ENCODE data around the gene CD200R1. TPM values are rescaled to one million over a fixed set of nuclear protein-coding genes. Genes with fewer than 3 reads are reported as not detected.

Gene CD200R1
- polyA plus RNA-seq (2013, experiment 1 of 2) = 0.07 TPM
- 0.07 TPM for polyA plus RNA-seq (2013, experiment 2 of 2)

- Histone ChIP-seq H3K79me1 (ENCODE audit: low read length) (no peaks in the 10 kb centered on the region), H3K27me3 (ENCODE audit: insufficient read depth, low read length, poor library complexity) (no peaks in the 10 kb centered on the region), H3K18ac (ENCODE audit: low read length) (no peak within 1 kb of the TSS), H4K5ac (ENCODE audit: low read length) (no peak within 1 kb of the TSS), H3K4me1 (ENCODE audit: control insufficient read depth, low read depth, low read length) (no peaks in the 10 kb centered on the region), H3K4me2 (ENCODE audit: low read length) (no peak within 1 kb of the TSS), H3K36me3 (ENCODE audit: control insufficient read depth, insufficient read depth, low read length) (no peaks in the 10 kb centered on the region), H3K4me3 (ENCODE audit: low read length) (no peak within 1 kb of the TSS), H2BK120ac (ENCODE audit: low read depth, low read length) (no peak within 1 kb of the TSS), H2BK15ac (replicated peaks; ENCODE audit: low read depth) (no peak within 1 kb of the TSS), H3K79me2 (ENCODE audit: control insufficient read depth, insufficient read depth, low read length) (no peaks in the 10 kb centered on the region), H3K27ac (ENCODE audit: low read depth, low read length) (no peak within 1 kb of the TSS), H2BK5ac (ENCODE audit: low read length) (no peak within 1 kb of the TSS), H3K4ac (ENCODE audit: low read depth, low read length) (no peak within 1 kb of the TSS), H3K56ac (ENCODE audit: low read length) (no peak within 1 kb of the TSS), H3K23ac (ENCODE audit: low read length) (no peak within 1 kb of the TSS), H2AK5ac (ENCODE audit: low read length) (no peak within 1 kb of the TSS), H4K8ac (ENCODE audit: low read depth, low read length) (no peak within 1 kb of the TSS), H3K9ac (ENCODE audit: low read length) (no peak within 1 kb of the TSS)
- WGBS (ENCODE audit: extremely low coverage, insufficient coverage, low lambda C conversion rate) = no CpG with 5 or more reads among the region's 5 CpGs
- DNase-seq = no peak
These were observed at the start of gene CD200R1 for GRCh38 chr3:112974894-112975293. TSS of gene CD200R1 (minus strand) at chr3:112975103. CDS start at chr3:112974857, 246 bp downstream.

- Histone ChIP-seq H3K18ac (ENCODE audit: low read length) (no peak overlapping the region), H3K27me3 (ENCODE audit: insufficient read depth, low read length, poor library complexity) (no peaks in the 10 kb centered on the region), H3K56ac (ENCODE audit: low read length) (no peak overlapping the region), H2AK5ac (ENCODE audit: low read length) (no peak overlapping the region), H2BK5ac (ENCODE audit: low read length) (no peak overlapping the region), H3K4me3 (ENCODE audit: low read length) (no peak overlapping the region), H3K79me1 (ENCODE audit: low read length) (peaks cover 9% of the 10 kb centered on the region), H3K23ac (ENCODE audit: low read length) (no peak overlapping the region), H2BK120ac (ENCODE audit: low read depth, low read length) (no peak overlapping the region), H3K4me1 (ENCODE audit: control insufficient read depth, low read depth, low read length) (peaks cover 2% of the 10 kb centered on the region), H3K9ac (ENCODE audit: low read length) (no peak overlapping the region), H3K4ac (ENCODE audit: low read depth, low read length) (no peak overlapping the region), H4K8ac (ENCODE audit: low read depth, low read length) (no peak overlapping the region), H3K79me2 (ENCODE audit: control insufficient read depth, insufficient read depth, low read length) (peaks cover 21% of the 10 kb centered on the region), H4K5ac (ENCODE audit: low read length) (no peak overlapping the region), H3K36me3 (ENCODE audit: control insufficient read depth, insufficient read depth, low read length) (peaks cover 2% of the 10 kb centered on the region), H3K27ac (ENCODE audit: low read depth, low read length) (no peak overlapping the region), H2BK15ac (replicated peaks; ENCODE audit: low read depth) (no peak overlapping the region), H3K4me2 (ENCODE audit: low read length) (no peak overlapping the region)
- no CpG with 5 or more reads among the region's 2 CpGs for WGBS (ENCODE audit: extremely low coverage, insufficient coverage, low lambda C conversion rate)
- DNase-seq = no peak
These were observed 46.6 kb upstream of the CD200R1 start for GRCh38 chr3:113021471-113021870.

DNA sequence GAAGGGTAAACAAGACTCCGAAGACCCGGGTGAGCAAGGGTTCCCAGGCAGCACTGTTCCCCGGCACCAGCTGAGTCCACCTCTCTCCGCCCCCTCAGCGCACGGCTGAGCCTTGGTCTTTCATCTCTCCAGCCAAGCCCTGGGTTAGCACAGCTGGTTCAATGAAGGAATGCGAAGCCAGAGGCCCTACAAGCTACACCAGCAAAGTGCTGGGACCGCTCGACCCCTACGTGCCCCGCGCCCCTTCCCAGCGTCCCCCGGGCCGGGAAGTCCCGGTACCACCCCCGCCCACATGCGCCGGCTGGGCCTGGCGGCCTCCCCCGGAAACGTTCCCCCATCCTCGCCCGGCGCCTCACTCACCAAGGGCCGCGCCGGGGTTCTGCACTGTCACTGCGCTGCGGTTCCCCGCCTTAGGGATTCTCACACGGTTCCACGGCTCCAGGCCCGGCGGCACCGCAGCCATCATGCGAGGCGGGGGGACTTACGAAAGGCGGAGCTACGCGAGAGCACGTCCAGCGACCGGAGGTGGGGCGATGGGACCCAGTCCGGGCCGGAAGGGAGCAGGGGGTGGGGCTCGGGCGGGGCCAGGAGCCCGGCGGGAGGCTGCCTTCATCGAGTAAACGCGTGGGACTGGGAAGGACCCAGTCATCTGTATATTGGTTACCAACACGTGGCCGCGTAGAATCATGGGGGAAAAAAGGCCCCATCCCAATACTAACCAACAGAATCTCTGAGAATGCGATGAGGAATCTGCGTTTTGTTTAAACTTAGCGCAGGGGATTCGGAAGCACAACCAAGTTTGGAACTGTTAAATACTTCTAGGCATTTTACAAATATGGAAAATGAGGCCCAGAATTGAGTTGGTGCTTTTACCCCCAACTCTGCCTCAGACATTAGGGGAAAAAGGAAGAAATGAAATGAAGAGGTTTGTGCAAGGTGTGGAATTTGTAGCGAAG lies 44.6 kb upstream of the CD200R1 start:
- Histone ChIP-seq H3K27ac (ENCODE audit: low read depth, low read length) (peak overlapping the region; percentile 97), H3K4ac (ENCODE audit: low read depth, low read length) (no peak overlapping the region), H3K27me3 (ENCODE audit: insufficient read depth, low read length, poor library complexity) (no peaks in the 10 kb centered on the region), H2BK120ac (ENCODE audit: low read depth, low read length) (no peak overlapping the region), H3K36me3 (ENCODE audit: control insufficient read depth, insufficient read depth, low read length) (peaks cover 3% of the 10 kb centered on the region), H3K79me2 (ENCODE audit: control insufficient read depth, insufficient read depth, low read length) (peaks cover 29% of the 10 kb centered on the region), H3K23ac (ENCODE audit: low read length) (peak overlapping the region; percentile 29), H3K4me1 (ENCODE audit: control insufficient read depth, low read depth, low read length) (peaks cover 2% of the 10 kb centered on the region), H3K9ac (ENCODE audit: low read length) (peak overlapping the region; percentile 96), H3K56ac (ENCODE audit: low read length) (peak overlapping the region; percentile 99), H3K4me2 (ENCODE audit: low read length) (peak overlapping the region; percentile 94), H2BK15ac (replicated peaks; ENCODE audit: low read depth) (no peak overlapping the region), H2AK5ac (ENCODE audit: low read length) (no peak overlapping the region), H4K8ac (ENCODE audit: low read depth, low read length) (peak overlapping the region; percentile 98), H2BK5ac (ENCODE audit: low read length) (no peak overlapping the region), H3K79me1 (ENCODE audit: low read length) (peaks cover 11% of the 10 kb centered on the region), H3K4me3 (ENCODE audit: low read length) (peak overlapping the region; percentile 91), H4K5ac (ENCODE audit: low read length) (peak overlapping the region; percentile 62), H3K18ac (ENCODE audit: low read length) (peak overlapping the region; percentile 25)
- no CpG with 5 or more reads among the region's 63 CpGs for WGBS (ENCODE audit: extremely low coverage, insufficient coverage, low lambda C conversion rate)
- peak; percentile 97 for DNase-seq

- H2BK5ac ChIP-seq (ENCODE audit: low read length) = no peak overlapping the region
- no peak overlapping the region for H4K5ac ChIP-seq (ENCODE audit: low read length)
- peak overlapping the region; percentile 76 for H2AK5ac ChIP-seq (ENCODE audit: low read length)
- H3K18ac ChIP-seq (ENCODE audit: low read length) = peak overlapping the region; percentile 6
- no peak overlapping the region for H4K8ac ChIP-seq (ENCODE audit: low read depth, low read length)
- no peaks in the 10 kb centered on the region for H3K27me3 ChIP-seq (ENCODE audit: insufficient read depth, low read length, poor library complexity)
- DNase-seq = no peak
- H3K23ac ChIP-seq (ENCODE audit: low read length) = peak overlapping the region; percentile 69
- peak overlapping the region; percentile 94 for H3K4me2 ChIP-seq (ENCODE audit: low read length)
- peak overlapping the region; percentile 99 for H3K56ac ChIP-seq (ENCODE audit: low read length)
- H3K27ac ChIP-seq (ENCODE audit: low read depth, low read length) = peak overlapping the region; percentile 97
- no peak overlapping the region for H3K4ac ChIP-seq (ENCODE audit: low read depth, low read length)
- H2BK120ac ChIP-seq (ENCODE audit: low read depth, low read length) = no peak overlapping the region
- peaks cover 29% of the 10 kb centered on the region for H3K79me2 ChIP-seq (ENCODE audit: control insufficient read depth, insufficient read depth, low read length)
- peaks cover 11% of the 10 kb centered on the region for H3K79me1 ChIP-seq (ENCODE audit: low read length)
- peaks cover 2% of the 10 kb centered on the region for H3K4me1 ChIP-seq (ENCODE audit: control insufficient read depth, low read depth, low read length)
- no CpG with 5 or more reads among the region's 13 CpGs for WGBS (ENCODE audit: extremely low coverage, insufficient coverage, low lambda C conversion rate)
- H2BK15ac ChIP-seq (replicated peaks; ENCODE audit: low read depth) = no peak overlapping the region
- peak overlapping the region; percentile 91 for H3K4me3 ChIP-seq (ENCODE audit: low read length)
- peak overlapping the region; percentile 96 for H3K9ac ChIP-seq (ENCODE audit: low read length)
- H3K36me3 ChIP-seq (ENCODE audit: control insufficient read depth, insufficient read depth, low read length) = peaks cover 3% of the 10 kb centered on the region
These were observed 43.8 kb upstream of the CD200R1 start for GRCh38 chr3:113018536-113019181.

- Histone ChIP-seq H3K4me1 (ENCODE audit: control insufficient read depth, low read depth, low read length) (no peaks in the 10 kb centered on the region), H3K36me3 (ENCODE audit: control insufficient read depth, insufficient read depth, low read length) (peaks cover 7% of the 10 kb centered on the region), H3K79me1 (ENCODE audit: low read length) (peaks cover 16% of the 10 kb centered on the region), H4K5ac (ENCODE audit: low read length) (no peak overlapping the region), H3K56ac (ENCODE audit: low read length) (no peak overlapping the region), H3K27me3 (ENCODE audit: insufficient read depth, low read length, poor library complexity) (no peaks in the 10 kb centered on the region), H3K4me3 (ENCODE audit: low read length) (no peak overlapping the region), H2AK5ac (ENCODE audit: low read length) (no peak overlapping the region), H4K8ac (ENCODE audit: low read depth, low read length) (no peak overlapping the region), H3K18ac (ENCODE audit: low read length) (no peak overlapping the region), H3K9ac (ENCODE audit: low read length) (no peak overlapping the region), H3K27ac (ENCODE audit: low read depth, low read length) (no peak overlapping the region), H3K4ac (ENCODE audit: low read depth, low read length) (no peak overlapping the region), H3K79me2 (ENCODE audit: control insufficient read depth, insufficient read depth, low read length) (peaks cover 28% of the 10 kb centered on the region), H3K4me2 (ENCODE audit: low read length) (no peak overlapping the region), H2BK15ac (replicated peaks; ENCODE audit: low read depth) (no peak overlapping the region), H3K23ac (ENCODE audit: low read length) (no peak overlapping the region), H2BK5ac (ENCODE audit: low read length) (no peak overlapping the region), H2BK120ac (ENCODE audit: low read depth, low read length) (no peak overlapping the region)
- no peak for DNase-seq
These were observed 38.7 kb upstream of the CD200R1 start for GRCh38 chr3:113013593-113013992.
